Adipose tissue (tissue), 3 donors: ENCODE results near the gene TRAP1. TPM values are rescaled to one million over a fixed set of nuclear protein-coding genes. Genes with fewer than 3 reads are reported as not detected.
"Not testable (repeated sequence)": the region's sequence is repeated elsewhere in the genome, so short reads cannot be mapped to it uniquely, and the experiment has no call there.

Experiments
- H3K27ac ChIP-seq: one replicate; pipeline ENCODE4 v1.5.1; 2013; ENCODE audit warnings: low read depth, low read length
- WGBS, 3 donors: extraction: QIAGEN DNeasy Blood & Tissue Kit; methylation state at CpG; one replicate each; pipeline ENCODE4 v1.1.7; 2013; 5-methylcytosine and 5-hydroxymethylcytosine counted together
- polyA plus RNA-seq, 3 donors: library from polyadenylated mRNA; stranded (reverse); fragments of 200-250 nt; gene quantifications; one replicate each; pipeline ENCODE4 v1.2.3, GENCODE V29; 2013
- donor health status: healthy with polysubstance abuse.
- donor health status: Bipolar disorder and iron deficiency.
- donor health status: healthy.

Gene TRAP1
- polyA plus RNA-seq, 3 donors: 52.4 to 87.2 (median 65.8) TPM

- no peak overlapping the region for H3K27ac ChIP-seq
Measured at GRCh38 chr16:3609895-3610697, 107.2 kb downstream of the TRAP1 start.

DNA sequence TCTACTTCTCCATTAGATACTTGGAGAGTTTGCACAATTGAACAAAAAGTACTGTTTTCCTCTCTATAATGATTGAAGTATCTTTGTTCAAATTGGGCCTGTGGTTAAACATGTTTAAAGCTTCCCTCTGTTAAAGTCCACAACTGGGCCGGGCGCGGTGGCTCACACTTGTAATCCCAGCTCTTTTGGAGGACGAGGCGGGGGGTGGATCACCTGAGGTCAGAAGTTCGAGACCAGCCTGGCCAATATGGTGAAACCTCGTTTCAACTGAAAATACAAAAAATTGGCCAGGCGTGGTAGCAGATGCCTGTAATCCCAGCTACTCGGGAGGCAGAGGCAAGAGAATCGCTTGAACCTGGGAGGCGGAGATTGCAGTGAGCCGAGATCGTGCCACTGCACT is 108.3 kb downstream of the TRAP1 start:
- WGBS, 3 donors: 93 to 96% (median 95%) methylated on average over 13 of the region's 13 CpGs

More at GRCh38 chr16:3609895-3610697, 107.2 kb downstream of the TRAP1 start:
- 48 to 56% (median 52%) methylated on average over 14 of the region's 14 CpGs for WGBS, 3 donors

GRCh38 chr16:3608069-3608468 is 109.3 kb downstream of the TRAP1 start:
- WGBS, 3 donors: 80 to 95% (median 91%) methylated on average over 5 of the region's 5 CpGs

More for the DNA sequence above, 108.3 kb downstream of the TRAP1 start:
- not testable (repeated sequence) for H3K27ac ChIP-seq

More at GRCh38 chr16:3608069-3608468, 109.3 kb downstream of the TRAP1 start:
- H3K27ac ChIP-seq: no peak overlapping the region

Other genes starting within 250 kb of the TRAP1 start
- gene C16orf90, start 222.0 kb downstream of the TRAP1 start, polyA plus RNA-seq: not detected
- gene CLUAP1, start 216.5 kb downstream of the TRAP1 start, polyA plus RNA-seq: 10 to 100 TPM in 1 of 3 donors, 1 to 10 TPM in 2; 8.5 to 16.5 (median 9.3) TPM
- gene NLRC3, start 140.1 kb downstream of the TRAP1 start, polyA plus RNA-seq: under 1 TPM; 0.22 to 0.86 (median 0.26) TPM
- gene SLX4, start 105.9 kb downstream of the TRAP1 start, polyA plus RNA-seq: 1 to 10 TPM in 2 of 3 donors, under 1 TPM in 1; 0.84 to 1.7 (median 1.3) TPM
- gene DNASE1, start 62.8 kb downstream of the TRAP1 start, polyA plus RNA-seq: 1 to 10 TPM; 3.3 to 6.0 (median 4.7) TPM
- gene CREBBP, start 163.2 kb upstream of the TRAP1 start, polyA plus RNA-seq: 10 to 100 TPM in 2 of 3 donors, 1 to 10 TPM in 1; 9.2 to 24.0 (median 17.3) TPM